ENCODE data around the gene SIX3.

DNA sequence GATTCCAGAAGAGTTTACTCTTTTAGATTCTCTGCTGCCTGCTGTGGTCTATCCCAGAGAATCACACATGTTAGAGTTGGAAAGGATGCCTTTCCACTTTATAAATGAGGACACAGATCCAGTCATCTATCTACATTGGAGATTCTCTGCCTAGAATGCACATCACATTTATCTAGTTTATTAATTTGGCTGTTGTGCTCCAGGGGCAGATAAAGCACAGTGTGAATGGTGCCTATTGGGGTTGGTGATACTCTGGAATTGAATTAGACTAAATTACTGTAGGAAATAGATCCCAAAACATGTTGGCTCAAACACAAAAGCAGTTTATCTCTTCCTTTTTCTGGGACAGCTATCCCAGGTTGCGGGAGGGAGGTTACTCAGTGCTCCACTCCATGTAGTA, 52.9 kb downstream of the SIX3 start:
- TF ChIP-seq, protein P1, sequence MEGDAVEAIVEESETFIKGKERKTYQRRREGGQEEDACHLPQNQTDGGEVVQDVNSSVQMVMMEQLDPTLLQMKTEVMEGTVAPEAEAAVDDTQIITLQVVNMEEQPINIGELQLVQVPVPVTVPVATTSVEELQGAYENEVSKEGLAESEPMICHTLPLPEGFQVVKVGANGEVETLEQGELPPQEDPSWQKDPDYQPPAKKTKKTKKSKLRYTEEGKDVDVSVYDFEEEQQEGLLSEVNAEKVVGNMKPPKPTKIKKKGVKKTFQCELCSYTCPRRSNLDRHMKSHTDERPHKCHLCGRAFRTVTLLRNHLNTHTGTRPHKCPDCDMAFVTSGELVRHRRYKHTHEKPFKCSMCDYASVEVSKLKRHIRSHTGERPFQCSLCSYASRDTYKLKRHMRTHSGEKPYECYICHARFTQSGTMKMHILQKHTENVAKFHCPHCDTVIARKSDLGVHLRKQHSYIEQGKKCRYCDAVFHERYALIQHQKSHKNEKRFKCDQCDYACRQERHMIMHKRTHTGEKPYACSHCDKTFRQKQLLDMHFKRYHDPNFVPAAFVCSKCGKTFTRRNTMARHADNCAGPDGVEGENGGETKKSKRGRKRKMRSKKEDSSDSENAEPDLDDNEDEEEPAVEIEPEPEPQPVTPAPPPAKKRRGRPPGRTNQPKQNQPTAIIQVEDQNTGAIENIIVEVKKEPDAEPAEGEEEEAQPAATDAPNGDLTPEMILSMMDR (conservative IDR thresholded peaks at IDR 0.05; ENCODE audit: low read depth, low read length): no peak
- no peak for TF ChIP-seq CEBPB (IDR thresholded peaks at IDR 0.05; ENCODE audit: low read depth, low read length)
